Tibial artery (tissue), 4 donors: ENCODE measurements around the gene MEGF10.

Source experiments
- DNase-seq, 2 donors: peaks; one replicate each; pipeline ENCODE4 v3.0.0-alpha.2; 2019
- H3K27ac ChIP-seq, 2 donors: fragments of 200-600 bp; sonication (generic) in 1 of 2; 1 replicate in 1 of 2; 2 replicates in 1 of 2; pipeline ENCODE4 v1.5.1; 2018 to 2019; ENCODE audit warnings: mild to moderate bottlenecking in 1 of 2
- H3K27me3 ChIP-seq, 2 donors: fragments of 200-600 bp; sonication (generic) in 1 of 2; one replicate each; pipeline versions ENCODE4 v1.5.1 to v1.6.0; 2016 to 2019
- H3K36me3 ChIP-seq, 3 donors: fragments of 200-600 bp; sonication (generic) in 2 of 3; one replicate each; pipeline ENCODE4 v1.5.1; 2016 to 2019; ENCODE audit warnings: mild to moderate bottlenecking in 2 of 3
- H3K4me1 ChIP-seq, 4 donors: fragments of 200-600 bp; sonication (generic) in 2 of 4; 1 replicate in 3 of 4; 2 replicates in 1 of 4; pipeline ENCODE4 v1.5.1; 2016 to 2019
- H3K4me3 ChIP-seq, 2 donors: fragments of 200-600 bp; sonication (generic) in 1 of 2; 1 replicate in 1 of 2; 2 replicates in 1 of 2; pipeline ENCODE4 v1.5.1; 2018 to 2019; ENCODE audit warnings: mild to moderate bottlenecking in 2 of 2
- H3K9me3 ChIP-seq, 3 donors: fragments of 200-600 bp; sonication (generic) in 1 of 3; one replicate each; pipeline ENCODE4 v1.5.1; 2016 to 2019
- intact Hi-C: fragments of 100-400 bp; cut with DNase I; formaldehyde crosslinking; loops from one replicate; pipeline ENCODE4 v1.15.0; 2023; ENCODE audit warnings: low total_unique reads
- TF ChIP-seq, protein P1 (sequence below), 2 experiments: fragments of 200-600 bp in 1 of 2; fragments of 450-650 bp in 1 of 2; IDR thresholded peaks; one replicate each; pipeline ENCODE4 v1.5.1; 2017 to 2019; ENCODE audit warnings: antibody characterized with exemption in 2 of 2, mild to moderate bottlenecking in 1 of 2, moderate library complexity in 1 of 2

MEGF10 gene

GRCh38 chr5:127308945-127309344, 18.3 kb downstream of the MEGF10 start:
- no peaks in the 10 kb centered on the region for H3K4me1 ChIP-seq
- H3K36me3 ChIP-seq, result no peaks in the 10 kb centered on the region
- no peaks in the 10 kb centered on the region for H3K27me3 ChIP-seq
- no peak overlapping the region for H3K27ac ChIP-seq
- intact Hi-C loops, result no loop called here
- H3K9me3 ChIP-seq, result no peaks in the 10 kb centered on the region
- no peak for DNase-seq
- no peak overlapping the region for H3K4me3 ChIP-seq
- TF ChIP-seq, protein P1, sequence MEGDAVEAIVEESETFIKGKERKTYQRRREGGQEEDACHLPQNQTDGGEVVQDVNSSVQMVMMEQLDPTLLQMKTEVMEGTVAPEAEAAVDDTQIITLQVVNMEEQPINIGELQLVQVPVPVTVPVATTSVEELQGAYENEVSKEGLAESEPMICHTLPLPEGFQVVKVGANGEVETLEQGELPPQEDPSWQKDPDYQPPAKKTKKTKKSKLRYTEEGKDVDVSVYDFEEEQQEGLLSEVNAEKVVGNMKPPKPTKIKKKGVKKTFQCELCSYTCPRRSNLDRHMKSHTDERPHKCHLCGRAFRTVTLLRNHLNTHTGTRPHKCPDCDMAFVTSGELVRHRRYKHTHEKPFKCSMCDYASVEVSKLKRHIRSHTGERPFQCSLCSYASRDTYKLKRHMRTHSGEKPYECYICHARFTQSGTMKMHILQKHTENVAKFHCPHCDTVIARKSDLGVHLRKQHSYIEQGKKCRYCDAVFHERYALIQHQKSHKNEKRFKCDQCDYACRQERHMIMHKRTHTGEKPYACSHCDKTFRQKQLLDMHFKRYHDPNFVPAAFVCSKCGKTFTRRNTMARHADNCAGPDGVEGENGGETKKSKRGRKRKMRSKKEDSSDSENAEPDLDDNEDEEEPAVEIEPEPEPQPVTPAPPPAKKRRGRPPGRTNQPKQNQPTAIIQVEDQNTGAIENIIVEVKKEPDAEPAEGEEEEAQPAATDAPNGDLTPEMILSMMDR (IDR thresholded peaks at IDR 0.05), result no peak

- no peaks in the 10 kb centered on the region for H3K9me3 ChIP-seq
- no peak for DNase-seq
- TF ChIP-seq, protein P1 (IDR thresholded peaks at IDR 0.05), result no peak
- H3K36me3 ChIP-seq, result no peaks in the 10 kb centered on the region
- H3K27ac ChIP-seq, result no peak overlapping the region
- H3K4me3 ChIP-seq, result no peak overlapping the region
- intact Hi-C loops, result no loop called here
- no peaks in the 10 kb centered on the region for H3K27me3 ChIP-seq
- H3K4me1 ChIP-seq, result no peaks in the 10 kb centered on the region
Measured at GRCh38 chr5:127311349-127311748, 20.8 kb downstream of the MEGF10 start.

DNA sequence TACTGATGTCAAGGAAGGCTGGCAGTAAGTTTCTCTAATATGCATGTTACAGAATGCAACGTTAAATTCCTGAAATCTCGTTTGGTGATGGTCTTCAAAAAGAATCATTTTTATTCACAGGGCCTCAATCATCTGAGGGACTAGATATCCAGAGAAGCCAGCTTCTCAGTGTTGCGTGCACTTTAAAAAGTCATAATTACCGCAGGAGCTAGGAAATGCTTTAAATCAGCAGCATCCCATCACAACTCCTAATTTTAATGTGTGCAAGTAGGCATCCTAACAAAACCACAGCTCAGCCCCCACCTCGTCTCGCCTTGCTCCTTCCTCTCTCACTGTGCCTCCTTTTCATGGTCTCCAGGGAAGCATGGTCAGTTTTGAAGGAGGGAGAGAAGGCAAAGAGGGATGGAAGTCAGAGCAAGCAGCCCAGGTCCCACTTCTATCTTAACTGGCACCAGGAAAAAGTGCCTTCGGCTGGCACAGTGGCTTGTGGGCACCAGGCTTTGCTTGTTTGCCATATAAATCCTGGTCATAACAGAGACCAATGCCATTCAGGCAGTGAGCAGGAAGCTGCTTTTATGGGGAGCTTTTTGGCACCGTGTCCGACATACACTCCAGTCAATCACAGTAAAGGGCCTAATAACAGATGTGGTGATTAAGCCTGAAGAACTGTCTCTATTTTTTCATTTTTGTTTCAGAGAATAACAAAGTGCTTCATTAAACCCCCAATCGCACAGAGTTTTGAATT, 21.4 kb downstream of the MEGF10 start:
- Histone ChIP-seq H3K4me1 (no peaks in the 10 kb centered on the region), H3K27ac (no peak overlapping the region), H3K36me3 (no peaks in the 10 kb centered on the region), H3K9me3 (no peaks in the 10 kb centered on the region), H3K4me3 (no peak overlapping the region), H3K27me3 (no peaks in the 10 kb centered on the region)
- intact Hi-C loops, result no loop called here
- TF ChIP-seq, protein P1 (IDR thresholded peaks at IDR 0.05), result no peak
- DNase-seq, result no peak

GRCh38 chr5:127313379-127313778, 22.8 kb downstream of the MEGF10 start:
- no peak overlapping the region for H3K4me3 ChIP-seq
- no peaks in the 10 kb centered on the region for H3K27me3 ChIP-seq
- H3K9me3 ChIP-seq, result no peaks in the 10 kb centered on the region
- intact Hi-C loops, result no loop called here
- DNase-seq, result no peak
- no peak overlapping the region for H3K27ac ChIP-seq
- H3K36me3 ChIP-seq, result no peaks in the 10 kb centered on the region
- H3K4me1 ChIP-seq, result no peaks in the 10 kb centered on the region
- TF ChIP-seq, protein P1 (IDR thresholded peaks at IDR 0.05), result no peak

GRCh38 chr5:127313847-127314473, 23.4 kb downstream of the MEGF10 start:
- Histone ChIP-seq H3K27me3 (no peaks in the 10 kb centered on the region), H3K4me3 (no peak overlapping the region), H3K36me3 (no peaks in the 10 kb centered on the region), H3K27ac (no peak overlapping the region), H3K9me3 (no peaks in the 10 kb centered on the region), H3K4me1 (no peaks in the 10 kb centered on the region)
- TF ChIP-seq, protein P1 (IDR thresholded peaks at IDR 0.05), result peak; percentile 41 to 54
- peak in 1 of 2 donors; percentile 53 for DNase-seq
- intact Hi-C loops, result no loop called here
